HepG2 (cell line): Measurements from ENCODE around the gene RAMAC. TPM values are rescaled to one million over a fixed set of nuclear protein-coding genes. Genes with fewer than 3 reads are reported as not detected.

Experiments used
- DZIP1 ChIP-seq: sonication (generic); formaldehyde crosslinking; IDR thresholded peaks from 2 replicates; pipeline ENCODE4 v1.5.0; 2020; ENCODE audit warnings: mild to moderate bottlenecking, missing genetic modification reagents
- FOXC1 ChIP-seq: sonication (generic); formaldehyde crosslinking; IDR thresholded peaks from 2 replicates; pipeline ENCODE4 v1.8.0; 2022; ENCODE audit warnings: mild to moderate bottlenecking, missing genetic modification reagents, borderline replicate concordance
- GZF1 ChIP-seq: sonication (generic); formaldehyde crosslinking; IDR thresholded peaks from 2 replicates; pipeline ENCODE4 v1.5.1; 2020; ENCODE audit warnings: mild to moderate bottlenecking, missing genetic modification reagents
- NFAT5 ChIP-seq: sonication (generic); formaldehyde crosslinking; IDR thresholded peaks from 2 replicates; pipeline ENCODE4 v1.4.0; 2020; ENCODE audit warnings: missing genetic modification reagents
- NFIB ChIP-seq: sonication (generic); formaldehyde crosslinking; IDR thresholded peaks from 2 replicates; pipeline ENCODE4 v1.9.0; 2021; ENCODE audit warnings: missing genetic modification reagents, mild to moderate bottlenecking, borderline replicate concordance
- NONO ChIP-seq, 2 experiments: fragments of 450-650 bp in 1 of 2; sonication (generic) in 1 of 2; formaldehyde crosslinking in 1 of 2; IDR thresholded peaks in 1 of 2; conservative IDR thresholded peaks in 1 of 2; 2 replicates each; pipeline versions ENCODE4 v1.6.1 to v1.8.0; 2017 to 2022; ENCODE audit warnings: mild to moderate bottlenecking in 1 of 2, missing genetic modification reagents in 1 of 2, moderate library complexity in 1 of 2
- NR1H2 ChIP-seq: sonication (generic); formaldehyde crosslinking; IDR thresholded peaks from 2 replicates; pipeline ENCODE4 v1.8.1; 2022; ENCODE audit warnings: low read depth, missing genetic modification reagents, borderline replicate concordance
- PCBP1 ChIP-seq: fragments of 200-400 bp; formaldehyde crosslinking; IDR thresholded peaks from 2 replicates; pipeline ENCODE4 v1.6.1; 2017; ENCODE audit warnings: mild to moderate bottlenecking, low read depth, low read length, borderline replicate concordance
- RXRA ChIP-seq: sonication (generic); formaldehyde crosslinking; IDR thresholded peaks from 2 replicates; pipeline ENCODE4 v1.5.1; 2020; ENCODE audit warnings: missing genetic modification reagents
- ZMAT3 ChIP-seq: sonication (generic); formaldehyde crosslinking; conservative IDR thresholded peaks from 2 replicates; pipeline ENCODE4 v1.7.0; 2021; ENCODE audit warnings: missing genetic modification reagents
- ZMYM3 ChIP-seq: sonication (generic); formaldehyde crosslinking; IDR thresholded peaks from 2 replicates; pipeline ENCODE4 v1.5.1; 2020; ENCODE audit warnings: mild to moderate bottlenecking, missing genetic modification reagents
- ZNF34 ChIP-seq: sonication (generic); formaldehyde crosslinking; IDR thresholded peaks from 2 replicates; pipeline ENCODE4 v1.4.0; 2020; ENCODE audit warnings: mild to moderate bottlenecking, missing genetic modification reagents, borderline replicate concordance
- ZNF503 ChIP-seq: sonication (generic); formaldehyde crosslinking; IDR thresholded peaks from 2 replicates; pipeline ENCODE4 v1.4.0; 2020; ENCODE audit warnings: missing genetic modification reagents
- ZNF562 ChIP-seq: sonication (generic); formaldehyde crosslinking; IDR thresholded peaks from 2 replicates; pipeline ENCODE4 v1.8.0; 2022; ENCODE audit warnings: missing genetic modification reagents, borderline replicate concordance
- ZNF605 ChIP-seq: sonication (generic); formaldehyde crosslinking; IDR thresholded peaks from 2 replicates; pipeline ENCODE4 v1.8.0; 2022; ENCODE audit warnings: mild to moderate bottlenecking, missing genetic modification reagents
- ZNF737 ChIP-seq: sonication (generic); formaldehyde crosslinking; IDR thresholded peaks from 2 replicates; pipeline ENCODE4 v1.5.0; 2020; ENCODE audit warnings: missing genetic modification reagents, mild to moderate bottlenecking, borderline replicate concordance
- ZSCAN21 ChIP-seq: sonication (generic); formaldehyde crosslinking; IDR thresholded peaks from 2 replicates; pipeline ENCODE4 v1.8.0; 2022; ENCODE audit warnings: mild to moderate bottlenecking, missing genetic modification reagents, moderate library complexity, borderline replicate concordance
- ZZZ3 ChIP-seq: sonication (generic); formaldehyde crosslinking; IDR thresholded peaks from 2 replicates; pipeline ENCODE4 v1.4.0; 2020; ENCODE audit warnings: missing genetic modification reagents, mild to moderate bottlenecking, borderline replicate concordance
- polyA plus RNA-seq, 8 experiments: library from polyadenylated mRNA; depleted of rRNA in 3 of 8; stranded (reverse) in 7 of 8; unstranded in 1 of 8; fragments of >200 nt; fragmentation: Illumina TruSeq in 4 of 8; extraction: Trizol in 4 of 8; gene quantifications; 2 replicates each; pipeline versions ENCODE4 v1.2.1 to v1.2.3, GENCODE V29; 2011 to 2016; ENCODE audit warnings: low read depth in 4 of 8, missing spikeins in 1 of 8, mixed read lengths in 1 of 8; ENCODE audit not compliant: insufficient read depth in 1 of 8
- total RNA-seq, 5 experiments: library from RNA; depleted of rRNA; stranded (reverse); fragments of >200 nt; fragmentation: Illumina TruSeq; extraction: Trizol; gene quantifications; 2 replicates each; pipeline ENCODE4 v1.2.3, GENCODE V29; 2016; ENCODE audit warnings: low read depth in 1 of 5

Gene RAMAC
- total and polyA plus RNA-seq, 2 of the 13 experiments (the other 11 are each of a cell fraction or from before 2014, with no cell fraction given), result 22.2 to 45.9 TPM

DNA sequence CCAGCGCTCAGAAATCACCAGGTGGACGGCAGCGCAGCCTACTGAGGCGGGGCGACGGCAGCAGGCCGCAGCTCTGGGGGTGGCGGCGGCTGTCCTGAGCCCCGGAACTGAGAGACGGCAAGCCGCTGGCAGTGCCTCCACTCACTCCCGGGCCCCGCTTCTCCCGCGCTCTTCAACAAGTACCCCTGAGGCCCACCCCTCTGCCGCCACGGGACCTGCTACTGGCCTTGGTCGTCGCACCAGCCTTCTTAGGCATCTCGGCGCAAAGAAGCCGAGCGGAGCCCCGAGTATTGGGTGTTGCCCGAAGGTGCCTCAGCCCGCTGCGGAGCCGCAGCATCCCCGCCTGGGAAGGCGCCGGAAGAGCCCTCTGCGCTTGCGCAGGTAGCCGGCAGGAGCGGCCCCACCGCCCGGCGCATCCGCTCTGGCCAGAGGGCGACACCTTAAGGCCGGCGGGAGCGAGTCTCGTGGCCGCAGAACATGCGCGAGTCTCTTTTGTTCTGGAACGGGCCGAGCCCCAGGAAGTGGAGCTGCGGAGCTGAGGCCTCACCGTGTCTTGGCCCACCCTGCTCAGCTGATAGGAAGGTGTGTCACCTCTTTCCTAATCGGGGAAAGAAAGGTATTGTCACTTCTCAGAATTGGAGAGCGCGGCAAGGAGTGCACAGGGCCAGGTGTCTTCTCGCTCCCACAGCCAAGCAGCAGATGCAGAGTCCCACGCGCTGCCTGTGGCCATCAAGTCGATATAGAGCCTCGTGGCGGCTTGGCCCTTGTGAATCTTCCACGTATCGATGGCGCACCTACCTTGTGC, 25.5 kb downstream of the RAMAC start, which contains the start of gene C15orf40 (continued):
- TF ChIP-seq NFAT5 (CRISPR knock-in tag), result peak; percentile 93
- no peak for TF ChIP-seq NONO (IDR thresholded peaks at IDR 0.05)
- TF ChIP-seq NONO (CRISPR knock-in tag; conservative IDR thresholded peaks at IDR 0.05), result peak; percentile 96
- peak; percentile 88; the same call in 1 of the 2 replicates for TF ChIP-seq FOXC1 (CRISPR knock-in tag)
- peak; percentile 3; the same call in 1 of the 2 replicates for TF ChIP-seq ZNF34 (CRISPR knock-in tag)
- peak; percentile 42; the same call in 1 of the 2 replicates for TF ChIP-seq ZNF562 (CRISPR knock-in tag)
- 0 out of 2 replicates have a peak, but pooled peaks have one; percentile 38 for TF ChIP-seq GZF1 (CRISPR knock-in tag)
- TF ChIP-seq NR1H2 (CRISPR knock-in tag), result no peak
- TF ChIP-seq NFIB, result peak; percentile 85; the same call in 1 of the 2 replicates
- TF ChIP-seq PCBP1, result 0 out of 2 replicates have a peak, but pooled peaks have one; percentile 67
- TF ChIP-seq ZMAT3, result peak; percentile 79
- peak; percentile 51; the same call in 1 of the 2 replicates for TF ChIP-seq DZIP1 (CRISPR knock-in tag)
- TF ChIP-seq ZNF737, result no peak
- TF ChIP-seq ZNF503, result peak; percentile 87
- TF ChIP-seq ZMYM3 (CRISPR knock-in tag), result peak; percentile 48; the same call in 1 of the 2 replicates
- TF ChIP-seq ZSCAN21 (CRISPR knock-in tag), result peak; percentile 91
- TF ChIP-seq RXRA (CRISPR knock-in tag), result peak; percentile 72; the same call in 1 of the 2 replicates
- peak; percentile 79; the same call in 1 of the 2 replicates for TF ChIP-seq ZZZ3 (CRISPR knock-in tag)
- TF ChIP-seq ZNF605 (CRISPR knock-in tag), result peak; percentile 76
